Tibial artery (tissue), 4 donors: Measurements from ENCODE around the gene ROR1.

ENCODE experiments used
- DNase-seq, 2 donors: peaks; one replicate each; pipeline ENCODE4 v3.0.0-alpha.2; 2019
- H3K27ac ChIP-seq, 2 donors: fragments of 200-600 bp; sonication (generic) in 1 of 2; 1 replicate in 1 of 2; 2 replicates in 1 of 2; pipeline ENCODE4 v1.5.1; 2018 to 2019; ENCODE audit warnings: mild to moderate bottlenecking in 1 of 2
- H3K27me3 ChIP-seq, 2 donors: fragments of 200-600 bp; sonication (generic) in 1 of 2; one replicate each; pipeline versions ENCODE4 v1.5.1 to v1.6.0; 2016 to 2019
- H3K36me3 ChIP-seq, 3 donors: fragments of 200-600 bp; sonication (generic) in 2 of 3; one replicate each; pipeline ENCODE4 v1.5.1; 2016 to 2019; ENCODE audit warnings: mild to moderate bottlenecking in 2 of 3
- H3K4me1 ChIP-seq, 4 donors: fragments of 200-600 bp; sonication (generic) in 2 of 4; 1 replicate in 3 of 4; 2 replicates in 1 of 4; pipeline ENCODE4 v1.5.1; 2016 to 2019
- H3K4me3 ChIP-seq, 2 donors: fragments of 200-600 bp; sonication (generic) in 1 of 2; 1 replicate in 1 of 2; 2 replicates in 1 of 2; pipeline ENCODE4 v1.5.1; 2018 to 2019; ENCODE audit warnings: mild to moderate bottlenecking in 2 of 2
- H3K9me3 ChIP-seq, 3 donors: fragments of 200-600 bp; sonication (generic) in 1 of 3; one replicate each; pipeline ENCODE4 v1.5.1; 2016 to 2019
- intact Hi-C: fragments of 100-400 bp; cut with DNase I; formaldehyde crosslinking; loops from one replicate; pipeline ENCODE4 v1.15.0; 2023; ENCODE audit warnings: low total_unique reads
- TF ChIP-seq, protein P1 (sequence below), 2 experiments: fragments of 200-600 bp in 1 of 2; fragments of 450-650 bp in 1 of 2; IDR thresholded peaks; one replicate each; pipeline ENCODE4 v1.5.1; 2017 to 2019; ENCODE audit warnings: antibody characterized with exemption in 2 of 2, mild to moderate bottlenecking in 1 of 2, moderate library complexity in 1 of 2

ROR1 gene

DNA sequence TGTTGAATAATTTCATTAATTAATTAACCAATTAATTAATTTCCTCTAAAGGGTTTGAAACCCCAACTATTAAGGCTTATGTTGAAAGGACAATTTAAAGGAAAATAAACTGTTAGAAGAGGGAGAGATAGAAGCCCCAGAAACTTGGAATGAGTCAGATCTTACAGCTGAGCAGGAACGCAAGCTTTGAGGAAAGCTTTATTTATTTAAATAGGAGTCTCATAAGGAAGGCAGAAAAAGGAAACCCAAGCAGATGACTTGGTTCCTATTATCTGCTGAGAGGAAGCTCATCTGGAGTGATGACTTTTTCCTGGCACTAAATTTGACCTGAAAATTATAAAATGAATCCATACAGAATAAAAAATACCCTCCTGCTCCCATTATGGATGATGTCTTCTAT lies 105.1 kb downstream of the ROR1 start:
- intact Hi-C loops: no loop called here
- DNase-seq: no peak

DNA sequence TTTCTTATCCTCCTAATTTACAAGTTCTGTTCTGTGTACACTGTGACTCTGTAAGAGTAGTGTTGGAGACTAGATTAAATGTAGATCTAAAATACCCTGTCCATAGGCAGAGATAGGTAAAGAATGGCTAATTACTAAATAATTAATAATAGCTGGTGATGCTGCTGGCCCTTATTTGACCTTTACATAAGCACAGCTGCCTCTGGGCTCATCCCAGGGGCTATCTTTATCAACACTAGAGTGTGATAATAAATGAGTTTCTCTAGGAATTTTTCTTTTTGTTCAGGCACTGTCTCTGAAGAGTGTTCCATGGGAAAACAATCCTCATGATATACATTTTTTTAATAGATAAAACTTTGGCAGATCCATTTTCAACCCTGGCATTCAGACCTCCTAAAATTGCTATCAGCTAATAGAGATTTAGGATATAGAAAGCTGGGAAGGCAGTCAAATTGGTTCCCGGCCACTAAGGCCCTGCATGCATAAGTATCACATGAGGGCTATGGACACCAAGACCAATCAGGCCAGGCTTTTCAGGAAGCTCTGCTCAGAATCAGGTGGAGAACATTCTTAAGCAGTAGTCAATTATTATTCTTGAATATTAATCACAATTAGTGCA lies 107.2 kb downstream of the ROR1 start:
- no peak overlapping the region for H3K27ac ChIP-seq
- no peaks in the 10 kb centered on the region for H3K9me3 ChIP-seq
- TF ChIP-seq, protein P1, sequence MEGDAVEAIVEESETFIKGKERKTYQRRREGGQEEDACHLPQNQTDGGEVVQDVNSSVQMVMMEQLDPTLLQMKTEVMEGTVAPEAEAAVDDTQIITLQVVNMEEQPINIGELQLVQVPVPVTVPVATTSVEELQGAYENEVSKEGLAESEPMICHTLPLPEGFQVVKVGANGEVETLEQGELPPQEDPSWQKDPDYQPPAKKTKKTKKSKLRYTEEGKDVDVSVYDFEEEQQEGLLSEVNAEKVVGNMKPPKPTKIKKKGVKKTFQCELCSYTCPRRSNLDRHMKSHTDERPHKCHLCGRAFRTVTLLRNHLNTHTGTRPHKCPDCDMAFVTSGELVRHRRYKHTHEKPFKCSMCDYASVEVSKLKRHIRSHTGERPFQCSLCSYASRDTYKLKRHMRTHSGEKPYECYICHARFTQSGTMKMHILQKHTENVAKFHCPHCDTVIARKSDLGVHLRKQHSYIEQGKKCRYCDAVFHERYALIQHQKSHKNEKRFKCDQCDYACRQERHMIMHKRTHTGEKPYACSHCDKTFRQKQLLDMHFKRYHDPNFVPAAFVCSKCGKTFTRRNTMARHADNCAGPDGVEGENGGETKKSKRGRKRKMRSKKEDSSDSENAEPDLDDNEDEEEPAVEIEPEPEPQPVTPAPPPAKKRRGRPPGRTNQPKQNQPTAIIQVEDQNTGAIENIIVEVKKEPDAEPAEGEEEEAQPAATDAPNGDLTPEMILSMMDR (IDR thresholded peaks at IDR 0.05): no peak
- intact Hi-C loops: no loop called here
- H3K36me3 ChIP-seq: no peaks in the 10 kb centered on the region
- DNase-seq: no peak
- H3K4me1 ChIP-seq: peaks cover 0 to 99% (median 42%) of the 10 kb centered on the region in 4 donors
- no peak overlapping the region for H3K4me3 ChIP-seq
- H3K27me3 ChIP-seq: no peaks in the 10 kb centered on the region

More for the DNA sequence above, 105.1 kb downstream of the ROR1 start:
- H3K27me3 ChIP-seq: no peaks in the 10 kb centered on the region
- H3K4me3 ChIP-seq: no peak overlapping the region
- H3K4me1 ChIP-seq: peaks cover 0 to 100% (median 47%) of the 10 kb centered on the region in 4 donors
- TF ChIP-seq, protein P1 (IDR thresholded peaks at IDR 0.05): no peak
- H3K27ac ChIP-seq: no peak overlapping the region
- no peaks in the 10 kb centered on the region for H3K36me3 ChIP-seq
- H3K9me3 ChIP-seq: no peaks in the 10 kb centered on the region

DNA sequence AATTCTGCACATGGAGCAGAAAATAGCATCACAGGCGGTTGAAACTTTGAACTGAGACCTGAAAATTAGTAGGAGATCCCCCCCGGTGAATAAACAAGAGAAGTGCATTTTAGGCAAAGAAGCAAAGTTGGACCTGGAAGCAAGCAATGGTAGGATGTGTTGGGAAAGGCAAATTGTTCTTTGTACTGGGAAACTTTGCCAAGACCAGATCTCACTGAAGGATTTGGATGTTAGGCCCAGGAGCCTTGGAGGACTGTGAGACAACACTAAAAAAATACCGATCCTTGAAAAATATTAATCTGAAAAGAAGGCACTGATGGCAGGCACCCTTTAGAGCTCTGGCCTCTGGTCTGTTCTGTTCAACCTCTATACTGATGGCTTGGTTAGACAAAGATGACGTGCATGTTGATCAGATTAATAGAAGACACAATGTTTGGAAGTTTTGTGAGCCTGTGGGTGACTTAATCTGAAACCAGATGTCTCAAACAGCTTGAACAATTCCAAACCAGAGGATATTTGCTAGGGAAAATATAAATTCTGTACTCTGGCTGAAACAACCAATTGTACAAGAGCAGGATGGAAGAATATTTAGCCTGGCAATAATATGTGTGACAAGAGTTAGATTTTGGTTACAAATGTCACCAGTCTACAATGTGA lies 108.4 kb downstream of the ROR1 start:
- no peak for DNase-seq
- Histone ChIP-seq H3K27me3 (no peaks in the 10 kb centered on the region), H3K4me1 (peaks cover 0 to 97% (median 42%) of the 10 kb centered on the region in 4 donors), H3K9me3 (no peaks in the 10 kb centered on the region), H3K27ac (no peak overlapping the region), H3K36me3 (no peaks in the 10 kb centered on the region), H3K4me3 (no peak overlapping the region)
- TF ChIP-seq, protein P1 (IDR thresholded peaks at IDR 0.05): no peak
- intact Hi-C loops: no loop called here

DNA sequence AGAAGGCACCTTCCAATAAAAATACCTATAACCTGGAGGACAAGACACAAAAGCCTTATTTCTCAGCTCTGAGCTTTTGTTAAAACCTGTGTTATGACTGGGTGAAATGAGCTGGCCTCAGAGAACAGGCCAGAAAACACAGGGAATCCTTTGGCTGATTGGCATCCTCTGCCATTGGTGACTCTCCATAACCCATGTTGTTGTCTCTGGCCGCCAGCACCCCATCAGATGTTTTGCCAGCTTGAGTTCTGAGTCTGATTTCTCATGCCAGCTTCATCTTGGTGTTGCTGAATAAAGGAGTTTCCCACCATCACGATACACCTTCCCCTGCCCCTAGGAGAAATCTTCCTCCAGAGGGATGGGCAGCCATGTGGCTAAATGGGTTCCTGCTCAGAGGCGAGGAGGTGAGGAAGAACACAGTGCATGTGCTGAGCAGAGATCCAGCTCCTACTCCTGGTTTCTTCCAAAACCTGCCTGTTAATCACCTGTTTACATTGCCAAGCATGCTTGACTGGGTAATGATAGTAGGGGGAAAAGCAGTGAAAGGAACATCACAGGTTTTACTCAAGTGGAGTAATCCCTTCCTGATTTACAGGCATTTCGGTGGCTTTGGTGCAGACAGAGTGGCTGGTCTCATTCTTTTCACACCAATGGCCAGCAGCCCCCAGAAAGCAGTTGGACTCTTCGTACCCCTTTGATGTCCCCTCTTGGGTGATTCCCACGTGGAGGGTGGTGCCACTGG lies 109.8 kb downstream of the ROR1 start:
- no peak for DNase-seq
- no peaks in the 10 kb centered on the region for H3K9me3 ChIP-seq
- TF ChIP-seq, protein P1 (IDR thresholded peaks at IDR 0.05): no peak
- intact Hi-C loops: no loop called here
- no peak overlapping the region for H3K27ac ChIP-seq
- H3K27me3 ChIP-seq: no peaks in the 10 kb centered on the region
- H3K4me1 ChIP-seq: peaks cover 0 to 82% (median 35%) of the 10 kb centered on the region in 4 donors
- no peaks in the 10 kb centered on the region for H3K36me3 ChIP-seq
- no peak overlapping the region for H3K4me3 ChIP-seq

DNA sequence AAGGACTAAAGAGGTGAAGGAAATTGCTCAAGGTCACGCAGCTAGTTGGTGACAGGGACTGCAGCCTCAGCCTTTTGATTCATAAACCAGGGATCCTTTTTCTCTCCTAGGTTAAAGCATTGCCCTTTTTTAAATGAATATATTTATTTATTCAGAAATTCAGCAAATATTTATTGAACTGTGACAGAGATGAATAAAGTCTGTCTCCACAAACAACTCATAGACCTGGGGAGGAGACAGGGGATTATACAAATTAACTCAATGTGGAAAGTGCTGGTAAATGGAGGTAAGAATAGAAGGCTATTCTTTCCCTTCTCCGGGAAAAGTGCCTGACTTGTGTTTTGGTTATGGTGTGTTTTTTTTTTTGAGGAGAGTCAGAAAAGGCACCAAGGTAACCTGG lies 110.7 kb downstream of the ROR1 start:
- DNase-seq: no peak
- Histone ChIP-seq H3K4me3 (no peak overlapping the region), H3K4me1 (peaks cover 0 to 79% (median 31%) of the 10 kb centered on the region in 4 donors), H3K9me3 (no peaks in the 10 kb centered on the region), H3K27me3 (no peaks in the 10 kb centered on the region), H3K27ac (no peak overlapping the region), H3K36me3 (no peaks in the 10 kb centered on the region)
- TF ChIP-seq, protein P1 (IDR thresholded peaks at IDR 0.05): no peak
- intact Hi-C loops: no loop called here
